HepG2 (cell line): Measurements from ENCODE around the gene NME1. TPM values are rescaled to one million over a fixed set of nuclear protein-coding genes. Genes with fewer than 3 reads are reported as not detected.

Source experiments
- ATF4 ChIP-seq, 2 experiments: fragments of 450-650 bp in 1 of 2; sonication (generic) in 1 of 2; formaldehyde crosslinking; IDR thresholded peaks; 2 replicates each; pipeline versions ENCODE4 v1.5.0 to v1.8.0; 2020 to 2022; ENCODE audit warnings: mild to moderate bottlenecking in 1 of 2, missing genetic modification reagents in 1 of 2
- GPN1 ChIP-seq: sonication (generic); formaldehyde crosslinking; IDR thresholded peaks from 2 replicates; pipeline ENCODE4 v1.5.1; 2020; ENCODE audit warnings: missing genetic modification reagents, borderline replicate concordance
- HDAC1 ChIP-seq: sonication (generic); formaldehyde crosslinking; IDR thresholded peaks from 2 replicates; pipeline ENCODE4 v1.5.1; 2020; ENCODE audit warnings: mild to moderate bottlenecking, missing genetic modification reagents
- KDM6A ChIP-seq: IDR thresholded peaks from 2 replicates; pipeline ENCODE4 v1.6.1; 2016; ENCODE audit warnings: low read depth
- KLF16 ChIP-seq, 2 experiments: sonication (generic) in 1 of 2; formaldehyde crosslinking in 1 of 2; IDR thresholded peaks; 2 replicates each; pipeline versions ENCODE4 v1.6.1 to v1.8.0; 2016 to 2023; ENCODE audit warnings: missing genetic modification reagents in 2 of 2, missing compliant biosample characterization in 1 of 2
- MYNN ChIP-seq: sonication (generic); formaldehyde crosslinking; IDR thresholded peaks from 2 replicates; pipeline ENCODE4 v1.4.0; 2020; ENCODE audit warnings: mild to moderate bottlenecking, low read depth, missing genetic modification reagents
- PHB2 ChIP-seq: fragments of 450-650 bp; IDR thresholded peaks from 2 replicates; pipeline ENCODE4 v1.6.1; 2018; ENCODE audit not compliant: partially characterized antibody
- PLRG1 ChIP-seq: fragments of 450-650 bp; conservative IDR thresholded peaks from 2 replicates; pipeline ENCODE4 v1.6.1; 2016
- RARG ChIP-seq: sonication (generic); formaldehyde crosslinking; IDR thresholded peaks from 2 replicates; pipeline ENCODE4 v1.4.0; 2020; ENCODE audit warnings: low read depth, mild to moderate bottlenecking, missing genetic modification reagents
- RNF219 ChIP-seq: sonication (generic); formaldehyde crosslinking; IDR thresholded peaks from 2 replicates; pipeline ENCODE4 v1.5.0; 2020; ENCODE audit warnings: mild to moderate bottlenecking, missing genetic modification reagents
- SKI ChIP-seq: fragments of 450-650 bp; IDR thresholded peaks from one replicate; pipeline ENCODE4 v1.6.1; 2018; ENCODE audit warnings: mild to moderate bottlenecking; ENCODE audit not compliant: partially characterized antibody
- SRF ChIP-seq: IDR thresholded peaks from 2 replicates; pipeline ENCODE4 v1.6.1; 2011; ENCODE audit warnings: mild to moderate bottlenecking, low read depth, low read length, moderate library complexity
- THAP7 ChIP-seq: sonication (generic); formaldehyde crosslinking; IDR thresholded peaks from 2 replicates; pipeline ENCODE4 v1.8.1; 2023; ENCODE audit warnings: mild to moderate bottlenecking, missing genetic modification reagents
- TIGD3 ChIP-seq: sonication (generic); formaldehyde crosslinking; IDR thresholded peaks from 2 replicates; pipeline ENCODE4 v1.5.1; 2020; ENCODE audit warnings: mild to moderate bottlenecking, missing genetic modification reagents, borderline replicate concordance
- ZBTB37 ChIP-seq: sonication (generic); formaldehyde crosslinking; IDR thresholded peaks from 2 replicates; pipeline ENCODE4 v1.4.0; 2020; ENCODE audit warnings: mild to moderate bottlenecking, missing genetic modification reagents
- ZC3H4 ChIP-seq: sonication (generic); formaldehyde crosslinking; IDR thresholded peaks from 2 replicates; pipeline ENCODE4 v1.4.0; 2020; ENCODE audit warnings: missing genetic modification reagents, borderline replicate concordance
- ZNF160 ChIP-seq: sonication (generic); formaldehyde crosslinking; IDR thresholded peaks from 2 replicates; pipeline ENCODE4 v1.8.0; 2022; ENCODE audit warnings: mild to moderate bottlenecking, inconsistent platforms, missing genetic modification reagents
- ZNF30 ChIP-seq: sonication (generic); formaldehyde crosslinking; IDR thresholded peaks from 2 replicates; pipeline ENCODE4 v1.5.0; 2020; ENCODE audit warnings: mild to moderate bottlenecking, missing genetic modification reagents
- ZNF598 ChIP-seq: sonication (generic); formaldehyde crosslinking; IDR thresholded peaks from 2 replicates; pipeline ENCODE4 v1.5.1; 2020; ENCODE audit warnings: mild to moderate bottlenecking, missing genetic modification reagents, borderline replicate concordance
- ZNF615 ChIP-seq: sonication (generic); formaldehyde crosslinking; IDR thresholded peaks from 2 replicates; pipeline ENCODE4 v1.5.0; 2020; ENCODE audit warnings: mild to moderate bottlenecking, missing genetic modification reagents, borderline replicate concordance
- ZNF746 ChIP-seq: sonication (generic); formaldehyde crosslinking; IDR thresholded peaks from 2 replicates; pipeline ENCODE4 v1.8.0; 2022; ENCODE audit warnings: mild to moderate bottlenecking, missing genetic modification reagents
- ZNF780A ChIP-seq: sonication (generic); formaldehyde crosslinking; IDR thresholded peaks from 2 replicates; pipeline ENCODE4 v1.8.0; 2022; ENCODE audit warnings: mild to moderate bottlenecking, missing genetic modification reagents, moderate library complexity
- ZZZ3 ChIP-seq: sonication (generic); formaldehyde crosslinking; IDR thresholded peaks from 2 replicates; pipeline ENCODE4 v1.4.0; 2020; ENCODE audit warnings: missing genetic modification reagents, mild to moderate bottlenecking, borderline replicate concordance
- polyA plus RNA-seq, 8 experiments: library from polyadenylated mRNA; depleted of rRNA in 3 of 8; stranded (reverse) in 7 of 8; unstranded in 1 of 8; fragments of >200 nt; fragmentation: Illumina TruSeq in 4 of 8; extraction: Trizol in 4 of 8; gene quantifications; 2 replicates each; pipeline versions ENCODE4 v1.2.1 to v1.2.3, GENCODE V29; 2011 to 2016; ENCODE audit warnings: low read depth in 4 of 8, missing spikeins in 1 of 8, mixed read lengths in 1 of 8; ENCODE audit not compliant: insufficient read depth in 1 of 8
- total RNA-seq, 5 experiments: library from RNA; depleted of rRNA; stranded (reverse); fragments of >200 nt; fragmentation: Illumina TruSeq; extraction: Trizol; gene quantifications; 2 replicates each; pipeline ENCODE4 v1.2.3, GENCODE V29; 2016; ENCODE audit warnings: low read depth in 1 of 5

The NME1 gene
- total and polyA plus RNA-seq, 2 of the 13 experiments (the other 11 are each of a cell fraction or from before 2014, with no cell fraction given) = 295 to 516 TPM

- no peak; the same call in 1 of the 2 replicates for TF ChIP-seq ZNF160 (CRISPR knock-in tag)
- TF ChIP-seq ZNF30 (CRISPR knock-in tag) = no peak
- TF ChIP-seq MYNN = no peak; the same call in 1 of the 2 replicates
- no peak for TF ChIP-seq PLRG1
- no peak for TF ChIP-seq SKI
- no peak for TF ChIP-seq RNF219
- peak; percentile 63; the same call in 1 of the 2 replicates for TF ChIP-seq TIGD3 (CRISPR knock-in tag)
- TF ChIP-seq ZNF598 (CRISPR knock-in tag) = peak; percentile 42; the same call in 1 of the 2 replicates
- no peak for TF ChIP-seq ZNF746 (CRISPR knock-in tag)
- TF ChIP-seq GPN1 (CRISPR knock-in tag) = no peak
- TF ChIP-seq RARG (CRISPR knock-in tag) = no peak
- TF ChIP-seq ATF4 (CRISPR knock-in tag; IDR thresholded peaks at IDR 0.05) = no peak
- TF ChIP-seq PHB2 = no peak
- TF ChIP-seq KDM6A (CRISPR knock-in tag) = no peak
- TF ChIP-seq ZZZ3 (CRISPR knock-in tag) = no peak
- TF ChIP-seq SRF = no peak
- no peak for TF ChIP-seq ZNF780A (CRISPR knock-in tag)
- no peak for TF ChIP-seq KLF16 (CRISPR knock-in tag; IDR thresholded peaks at IDR 0.05)
- 0 out of 2 replicates have a peak, but pooled peaks have one; percentile 21 for TF ChIP-seq THAP7 (CRISPR knock-in tag)
- no peak for TF ChIP-seq ZBTB37 (CRISPR knock-in tag)
- TF ChIP-seq ZNF615 (CRISPR knock-in tag) = no peak
- TF ChIP-seq HDAC1 = peak; percentile 52
- no peak for TF ChIP-seq ZC3H4 (CRISPR knock-in tag)
Measured at GRCh38 chr17:51166987-51167931, 13.9 kb downstream of the NME1 start (continued).
